PC-3 (cell line): ENCODE measurements around the gene A4GNT. TPM values are rescaled to one million over a fixed set of nuclear protein-coding genes. Genes with fewer than 3 reads are reported as not detected.

Experiments used
- ATAC-seq: fragments of 200-7000 bp; cut with Tn5 transposase; 2 replicates; pipeline ENCODE4 v1.9.1; 2020; ENCODE audit warnings: mild to moderate bottlenecking, moderate library complexity
- BruUV-seq: library from RNA; stranded (reverse); fragments of 400-500 nt; replicated peaks from 2 replicates; lab custom pipeline; 2021; lab: Mats Ljungman, UMichigan
- CTCF ChIA-PET: fragments of 300-600 bp; sonication (Branson Sonifier 250); formaldehyde crosslinking; loops from one replicate; lab custom pipeline; 2022; ENCODE audit warnings: antibody characterized with exemption; lab: Charles Lee
- POLR2A ChIA-PET: fragments of 300-600 bp; sonication (Branson Sonifier 250); formaldehyde crosslinking; loops from one replicate; lab custom pipeline; 2022; ENCODE audit warnings: antibody characterized with exemption; ENCODE audit not compliant: unreplicated experiment; lab: Charles Lee
- DNase-seq: peaks from one replicate; pipeline ENCODE4 v3.0.0-alpha.2; 2015
- H2AFZ ChIP-seq: fragments of 300-600 bp; sonication (generic); 2 replicates; pipeline ENCODE4 v1.6.0; 2016; ENCODE audit warnings: antibody characterized with exemption, low read length
- H3F3A ChIP-seq: fragments of 300-600 bp; sonication (generic); one replicate; pipeline ENCODE4 v1.6.0; 2017; ENCODE audit warnings: antibody characterized with exemption, low read length, control low read depth, mild to moderate bottlenecking; ENCODE audit not compliant: unreplicated experiment
- H3K27ac ChIP-seq: fragments of 300-600 bp; sonication (generic); 2 replicates; pipeline ENCODE4 v1.5.1; 2016; ENCODE audit warnings: mild to moderate bottlenecking, low read length
- H3K27me3 ChIP-seq: fragments of 300-600 bp; sonication (generic); 2 replicates; pipeline ENCODE4 v1.6.1; 2016; ENCODE audit warnings: low read length, mixed read lengths
- H3K36me3 ChIP-seq: fragments of 300-600 bp; sonication (generic); 2 replicates; pipeline ENCODE4 v1.6.1; 2016; ENCODE audit warnings: low read depth, mixed run types, low read length, mixed read lengths
- H3K4me1 ChIP-seq: fragments of 300-600 bp; sonication (generic); 2 replicates; pipeline ENCODE4 v1.5.1; 2016; ENCODE audit warnings: low read length; ENCODE audit not compliant: insufficient read depth
- H3K4me2 ChIP-seq: fragments of 300-600 bp; sonication (generic); 2 replicates; pipeline ENCODE4 v1.6.0; 2016; ENCODE audit warnings: low read length
- H3K4me3 ChIP-seq: fragments of 300-600 bp; sonication (generic); 2 replicates; pipeline ENCODE4 v1.5.1; 2016; ENCODE audit warnings: mild to moderate bottlenecking, low read length, mixed read lengths
- H3K79me2 ChIP-seq: fragments of 300-600 bp; sonication (generic); 2 replicates; pipeline ENCODE4 v1.6.1; 2017; ENCODE audit warnings: low read length, mixed read lengths
- H3K9ac ChIP-seq: fragments of 300-600 bp; sonication (generic); 2 replicates; pipeline ENCODE4 v1.6.0; 2016; ENCODE audit warnings: mild to moderate bottlenecking, low read length
- H3K9me2 ChIP-seq: fragments of 300-600 bp; sonication (generic); replicated peaks from 2 replicates; pipeline ENCODE4 v1.6.1; 2016; ENCODE audit warnings: mixed run types, low read length, mixed read lengths
- H3K9me3 ChIP-seq: fragments of 300-600 bp; sonication (generic); 2 replicates; pipeline ENCODE4 v1.6.1; 2016; ENCODE audit warnings: low read length, mixed read lengths
- H4K20me1 ChIP-seq: fragments of 300-600 bp; sonication (generic); 2 replicates; pipeline ENCODE4 v1.6.1; 2016; ENCODE audit warnings: low read length, mixed read lengths
- EZH2 ChIP-seq: fragments of 300-600 bp; sonication (generic); IDR thresholded peaks from one replicate; pipeline ENCODE4 v1.6.1; 2017; ENCODE audit warnings: antibody characterized with exemption, mild to moderate bottlenecking, low read length; ENCODE audit not compliant: unreplicated experiment
- EZH2phosphoT487 ChIP-seq: fragments of 300-600 bp; sonication (generic); IDR thresholded peaks from 2 replicates; pipeline ENCODE4 v1.6.1; 2018; ENCODE audit warnings: mild to moderate bottlenecking, antibody characterized with exemption, low read length, borderline replicate concordance
- intact Hi-C: fragments of 100-400 bp; cut with micrococcal nuclease; formaldehyde crosslinking; loops from 2 replicates; pipeline ENCODE4 v1.9.0; 2023
- total RNA-seq: library from RNA; depleted of rRNA; stranded (reverse); fragments of >200 nt; gene quantifications from 2 replicates; pipeline ENCODE4 v1.2.3, GENCODE V29; 2014
- TF ChIP-seq, protein P1 (sequence below): fragments of 300-600 bp; sonication (generic); conservative IDR thresholded peaks from 2 replicates; pipeline ENCODE4 v1.5.1; 2017; ENCODE audit warnings: antibody characterized with exemption, low read depth, mild to moderate bottlenecking, low read length

A4GNT gene
- total RNA-seq, 1 experiment from 2014 or later, result not detected

DNA sequence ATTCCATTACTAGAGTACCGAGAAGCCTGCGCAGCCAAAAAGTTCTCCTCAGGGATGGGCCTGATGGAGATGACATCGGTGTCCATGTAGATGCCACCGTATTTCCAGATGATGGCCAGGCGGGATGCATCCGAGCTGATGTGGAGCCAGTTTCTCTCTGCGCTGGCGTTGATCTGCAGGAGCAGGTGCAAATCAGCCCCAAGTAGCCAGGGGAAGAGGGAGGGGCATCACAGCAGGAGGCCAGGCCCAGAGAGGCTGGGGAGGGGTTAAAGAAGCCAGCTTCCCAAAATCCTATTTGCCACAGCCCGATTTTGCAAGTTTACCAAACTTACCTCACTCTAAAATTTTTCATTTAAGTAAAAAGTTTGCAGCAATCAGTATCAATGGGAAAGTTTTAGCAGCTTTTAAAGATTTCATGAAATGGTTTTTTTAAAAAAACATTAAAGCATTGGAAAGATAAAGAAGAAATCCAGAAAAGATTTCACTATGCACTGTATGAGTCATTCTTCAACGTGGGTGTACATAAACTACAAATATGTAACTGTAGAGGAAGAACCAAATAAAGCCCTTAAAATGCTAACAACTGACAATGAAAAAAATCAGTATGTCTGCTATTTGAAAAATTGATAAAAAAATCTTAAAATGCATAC lies 7.4 kb downstream of the A4GNT start:
- H3K36me3 ChIP-seq, result no peaks in the 10 kb centered on the region
- ATAC-seq, result peak; percentile 67
- TF ChIP-seq EZH2phosphoT487 (no peak), EZH2 (no peak)
- TF ChIP-seq, protein P1, sequence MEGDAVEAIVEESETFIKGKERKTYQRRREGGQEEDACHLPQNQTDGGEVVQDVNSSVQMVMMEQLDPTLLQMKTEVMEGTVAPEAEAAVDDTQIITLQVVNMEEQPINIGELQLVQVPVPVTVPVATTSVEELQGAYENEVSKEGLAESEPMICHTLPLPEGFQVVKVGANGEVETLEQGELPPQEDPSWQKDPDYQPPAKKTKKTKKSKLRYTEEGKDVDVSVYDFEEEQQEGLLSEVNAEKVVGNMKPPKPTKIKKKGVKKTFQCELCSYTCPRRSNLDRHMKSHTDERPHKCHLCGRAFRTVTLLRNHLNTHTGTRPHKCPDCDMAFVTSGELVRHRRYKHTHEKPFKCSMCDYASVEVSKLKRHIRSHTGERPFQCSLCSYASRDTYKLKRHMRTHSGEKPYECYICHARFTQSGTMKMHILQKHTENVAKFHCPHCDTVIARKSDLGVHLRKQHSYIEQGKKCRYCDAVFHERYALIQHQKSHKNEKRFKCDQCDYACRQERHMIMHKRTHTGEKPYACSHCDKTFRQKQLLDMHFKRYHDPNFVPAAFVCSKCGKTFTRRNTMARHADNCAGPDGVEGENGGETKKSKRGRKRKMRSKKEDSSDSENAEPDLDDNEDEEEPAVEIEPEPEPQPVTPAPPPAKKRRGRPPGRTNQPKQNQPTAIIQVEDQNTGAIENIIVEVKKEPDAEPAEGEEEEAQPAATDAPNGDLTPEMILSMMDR, result no peak
- H3K9ac ChIP-seq, result no peak overlapping the region
- no peaks in the 10 kb centered on the region for H3K9me2 ChIP-seq
- ChIA-PET POLR2A (interaction anchor here (1.0 kb wide), 1 partner anchor 50 kb away, joined by 10 read pairs; the partner anchor contains the start of gene DBR1), CTCF (no interaction called here)
- no peak overlapping the region for H3K27ac ChIP-seq
- no peaks in the 10 kb centered on the region for H4K20me1 ChIP-seq
- intact Hi-C loops, result no loop called here
- no peak for DNase-seq
- H3K4me3 ChIP-seq, result no peak overlapping the region
- no TSS peak for BruUV-seq
- H2AFZ ChIP-seq, result no peak overlapping the region
- no peaks in the 10 kb centered on the region for H3F3A ChIP-seq
- H3K79me2 ChIP-seq, result no peaks in the 10 kb centered on the region
- H3K27me3 ChIP-seq, result no peaks in the 10 kb centered on the region
- no peaks in the 10 kb centered on the region for H3K4me1 ChIP-seq
- H3K4me2 ChIP-seq, result no peak overlapping the region
- no peaks in the 10 kb centered on the region for H3K9me3 ChIP-seq

DNA sequence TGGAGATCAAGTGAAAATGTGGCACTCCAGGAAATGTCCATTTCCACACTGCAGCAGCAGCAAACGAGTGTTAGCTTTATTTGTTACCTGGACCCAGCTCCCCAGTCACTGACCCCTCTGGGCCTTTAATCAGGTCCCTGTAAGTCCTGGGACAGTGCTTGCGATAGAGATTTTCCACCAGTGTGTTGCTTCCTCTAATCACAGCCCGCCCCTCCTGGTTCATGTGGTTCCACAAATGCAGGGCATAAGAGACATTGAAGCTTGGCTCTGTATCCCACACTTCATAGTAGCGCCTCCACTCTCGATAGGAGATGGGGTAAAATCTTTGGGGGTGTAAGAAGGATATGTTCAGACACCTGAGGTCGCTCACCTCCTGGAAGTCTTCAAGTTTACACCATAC lies 8.0 kb downstream of the A4GNT start:
- Histone ChIP-seq H3K9me3 (no peaks in the 10 kb centered on the region), H3K36me3 (no peaks in the 10 kb centered on the region), H3F3A (no peaks in the 10 kb centered on the region), H3K4me1 (no peaks in the 10 kb centered on the region), H3K9me2 (no peaks in the 10 kb centered on the region), H3K27me3 (no peaks in the 10 kb centered on the region), H3K79me2 (no peaks in the 10 kb centered on the region), H3K27ac (no peak overlapping the region), H3K9ac (no peak overlapping the region), H4K20me1 (no peaks in the 10 kb centered on the region), H3K4me2 (no peak overlapping the region), H2AFZ (no peak overlapping the region), H3K4me3 (no peak overlapping the region)
- TF ChIP-seq EZH2 (no peak), EZH2phosphoT487 (no peak)
- TF ChIP-seq, protein P1, result no peak
- CTCF ChIA-PET, result no interaction called here
- POLR2A ChIA-PET, result interaction anchor here (1.0 kb wide), 1 partner anchor 51 kb away, joined by 10 read pairs; the partner anchor contains the start of gene DBR1
- DNase-seq (no peak), ATAC-seq (no peak)
- intact Hi-C loops, result no loop called here
- no TSS peak for BruUV-seq

DNA sequence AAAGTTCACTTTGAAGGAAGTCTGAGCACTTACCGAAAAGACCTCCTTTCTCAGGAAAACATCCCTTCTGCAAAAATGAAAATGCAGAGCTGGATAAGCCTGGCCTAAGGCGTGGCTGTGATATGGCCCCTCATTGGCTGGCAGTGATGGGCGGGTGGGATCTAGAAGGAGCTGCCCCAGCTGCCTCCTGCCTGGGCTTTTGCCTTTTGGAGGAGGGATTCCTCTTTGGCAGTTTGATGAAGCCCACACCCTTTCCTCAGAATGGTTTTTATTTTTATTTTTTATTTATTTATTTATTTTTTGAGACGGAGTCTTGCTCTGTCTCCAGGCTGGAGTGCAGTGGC lies 12.8 kb downstream of the A4GNT start:
- Histone ChIP-seq H3K79me2 (0 out of 2 replicates have a peak, but pooled peaks cover under 1% of the 10 kb centered on the region), H3K4me2 (no peak overlapping the region), H3K9ac (no peak overlapping the region), H3F3A (no peaks in the 10 kb centered on the region), H2AFZ (no peak overlapping the region), H3K4me3 (no peak overlapping the region), H3K9me3 (no peaks in the 10 kb centered on the region), H3K36me3 (no peaks in the 10 kb centered on the region), H3K27ac (no peak overlapping the region), H3K27me3 (no peaks in the 10 kb centered on the region), H3K9me2 (no peaks in the 10 kb centered on the region), H4K20me1 (no peaks in the 10 kb centered on the region), H3K4me1 (peaks cover 3% of the 10 kb centered on the region)
- intact Hi-C loops, result loop anchor here (1.0 kb wide), 1 partner anchor 51 kb away; no protein-coding TSS in a partner anchor
- TF ChIP-seq, protein P1, result no peak
- no peak for TF ChIP-seq EZH2phosphoT487
- no peak for TF ChIP-seq EZH2
- ATAC-seq (no peak), DNase-seq (no peak)
- no TSS peak for BruUV-seq
- ChIA-PET CTCF (interaction anchor here (0.6 kb wide), 2 partner anchors 29 to 37 kb away, joined by 3 read pairs; no protein-coding TSS in a partner anchor), POLR2A (no interaction called here)
